OCI-LY7 (cell line): Measurements from ENCODE around the gene DAB1.

Experiments used
- EZH2phosphoT487 ChIP-seq: fragments of 200-600 bp; sonication (generic); IDR thresholded peaks from 2 replicates; pipeline ENCODE4 v1.6.1; 2018; ENCODE audit warnings: low read depth, borderline replicate concordance, mild to moderate bottlenecking, mixed run types, antibody characterized with exemption, low read length, moderate library complexity, mixed read lengths
- TF ChIP-seq, protein P1 (sequence below): fragments of 200-600 bp; sonication (generic); conservative IDR thresholded peaks from 2 replicates; pipeline ENCODE4 v1.5.1; 2014; ENCODE audit warnings: mild to moderate bottlenecking, antibody characterized with exemption, low read length, moderate library complexity, mixed read lengths

DNA sequence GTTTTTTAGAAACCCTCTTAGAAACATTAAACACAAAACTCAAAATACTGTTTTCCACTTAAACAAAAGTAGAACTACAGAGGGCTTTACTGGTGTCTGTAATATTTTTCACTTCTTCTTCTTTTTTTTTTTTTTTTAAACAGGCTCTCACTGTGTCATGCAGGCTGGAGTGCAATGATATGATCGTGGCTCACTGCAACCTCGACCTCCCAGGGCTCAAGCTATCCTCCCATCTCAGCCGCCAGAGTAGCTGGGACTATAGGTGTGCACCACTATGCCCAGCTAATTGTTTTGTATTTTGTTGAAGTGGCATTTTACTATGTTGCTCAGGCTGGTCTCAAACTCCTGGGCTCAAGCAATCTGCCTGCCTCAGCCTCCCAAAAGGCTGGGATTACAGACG, 194.8 kb downstream of the DAB1 start:
- no peak for TF ChIP-seq EZH2phosphoT487
- TF ChIP-seq, protein P1, sequence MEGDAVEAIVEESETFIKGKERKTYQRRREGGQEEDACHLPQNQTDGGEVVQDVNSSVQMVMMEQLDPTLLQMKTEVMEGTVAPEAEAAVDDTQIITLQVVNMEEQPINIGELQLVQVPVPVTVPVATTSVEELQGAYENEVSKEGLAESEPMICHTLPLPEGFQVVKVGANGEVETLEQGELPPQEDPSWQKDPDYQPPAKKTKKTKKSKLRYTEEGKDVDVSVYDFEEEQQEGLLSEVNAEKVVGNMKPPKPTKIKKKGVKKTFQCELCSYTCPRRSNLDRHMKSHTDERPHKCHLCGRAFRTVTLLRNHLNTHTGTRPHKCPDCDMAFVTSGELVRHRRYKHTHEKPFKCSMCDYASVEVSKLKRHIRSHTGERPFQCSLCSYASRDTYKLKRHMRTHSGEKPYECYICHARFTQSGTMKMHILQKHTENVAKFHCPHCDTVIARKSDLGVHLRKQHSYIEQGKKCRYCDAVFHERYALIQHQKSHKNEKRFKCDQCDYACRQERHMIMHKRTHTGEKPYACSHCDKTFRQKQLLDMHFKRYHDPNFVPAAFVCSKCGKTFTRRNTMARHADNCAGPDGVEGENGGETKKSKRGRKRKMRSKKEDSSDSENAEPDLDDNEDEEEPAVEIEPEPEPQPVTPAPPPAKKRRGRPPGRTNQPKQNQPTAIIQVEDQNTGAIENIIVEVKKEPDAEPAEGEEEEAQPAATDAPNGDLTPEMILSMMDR: no peak
